HepG2 (cell line): ENCODE measurements around the gene WTAP. TPM values are rescaled to one million over a fixed set of nuclear protein-coding genes. Genes with fewer than 3 reads are reported as not detected.

Source experiments
- ATAC-seq: fragments of 200-7000 bp; cut with Tn5 transposase; 3 replicates; pipeline ENCODE4 v1.9.1; 2020; ENCODE audit warnings: mild to moderate bottlenecking, moderate library complexity
- BruUV-seq: library from RNA; stranded (reverse); fragments of 400-500 nt; replicated peaks from 2 replicates; lab custom pipeline; 2021; lab: Mats Ljungman, UMichigan
- CTCF ChIA-PET: fragments of 300-600 bp; formaldehyde crosslinking; extraction: SDS; loops from one replicate; lab custom pipeline; 2021; ENCODE audit warnings: low total read pairs, inconsistent platforms, low intra/inter-chr PET ratio; lab: Yijun Ruan, JAX
- POLR2A ChIA-PET: fragments of 350-600 bp; sonication (Branson Sonifier 250); formaldehyde crosslinking; loops from one replicate; lab custom pipeline; 2020; ENCODE audit warnings: antibody characterized with exemption, inconsistent platforms; lab: Yijun Ruan, JAX
- DNase-seq: peaks from one replicate; pipeline ENCODE4 v3.0.0-alpha.2; 2015; ENCODE audit warnings: low spot score
- FAIRE-seq: peaks from 3 replicates; lab custom pipeline; 2011; peaks lifted over from hg19 to GRCh38; lab: Jason Lieb, UNC
- H2AFZ ChIP-seq: one replicate; pipeline ENCODE4 v1.6.1; 2011; ENCODE audit warnings: low read length, inconsistent platforms
- H3K27ac ChIP-seq: fragments of 300-600 bp; 3 replicates; pipeline ENCODE4 v1.8.0; 2011; ENCODE audit warnings: mixed run types, mild to moderate bottlenecking, mixed read lengths, low read length, inconsistent platforms; ENCODE audit not compliant: insufficient read depth; ENCODE audit errors: extremely low read length
- H3K27me3 ChIP-seq, 2 experiments: fragments of 200-600 bp in 1 of 2; 2 replicates in 1 of 2; 3 replicates in 1 of 2; pipeline versions ENCODE4 v1.6.0 to v1.8.0; 2011; ENCODE audit warnings: low read length in 2 of 2, mild to moderate bottlenecking in 2 of 2, moderate library complexity in 2 of 2, inconsistent platforms in 1 of 2; ENCODE audit not compliant: insufficient read depth in 2 of 2, control insufficient read depth in 1 of 2
- H3K36me3 ChIP-seq, 2 experiments: fragments of 200-600 bp in 1 of 2; replicated peaks in 1 of 2; 2 replicates in 1 of 2; 3 replicates in 1 of 2; pipeline versions ENCODE4 v1.5.1 to v1.8.0; 2011; ENCODE audit warnings: low read length in 2 of 2, inconsistent platforms in 1 of 2; ENCODE audit not compliant: insufficient read depth in 2 of 2, control insufficient read depth in 1 of 2
- H3K4me1 ChIP-seq: 2 replicates; pipeline ENCODE4 v1.5.1; 2012; ENCODE audit warnings: low read length, inconsistent platforms; ENCODE audit not compliant: insufficient read depth
- H3K4me2 ChIP-seq: 2 replicates; pipeline ENCODE4 v1.6.0; 2011; ENCODE audit warnings: low read depth, low read length, inconsistent platforms
- H3K4me3 ChIP-seq, 3 experiments: fragments of 200-600 bp in 1 of 3; sonication (generic), shearing (Covaris generic) in 1 of 3; replicated peaks in 1 of 3; 2 replicates each; pipeline ENCODE4 v1.5.1; 2011 to 2016; ENCODE audit warnings: low read length in 3 of 3, inconsistent platforms in 2 of 3, low read depth in 2 of 3, mild to moderate bottlenecking in 2 of 3, control low read depth in 1 of 3, mixed read lengths in 1 of 3; ENCODE audit not compliant: insufficient read depth in 1 of 3
- H3K79me2 ChIP-seq: one replicate; pipeline ENCODE4 v1.6.1; 2011; ENCODE audit warnings: low read length, inconsistent platforms; ENCODE audit not compliant: insufficient read depth
- H3K9ac ChIP-seq: 2 replicates; pipeline ENCODE4 v1.6.0; 2011; ENCODE audit warnings: mild to moderate bottlenecking, low read depth, low read length, inconsistent platforms; ENCODE audit not compliant: insufficient read depth
- H3K9me3 ChIP-seq: 2 replicates; pipeline ENCODE4 v1.5.1; 2012; ENCODE audit warnings: mild to moderate bottlenecking, low read length
- H4K20me1 ChIP-seq: 2 replicates; pipeline ENCODE4 v1.6.0; 2011; ENCODE audit warnings: inconsistent platforms, mild to moderate bottlenecking, low read length, moderate library complexity; ENCODE audit not compliant: insufficient read depth
- AGO2 ChIP-seq: fragments of 200-400 bp; formaldehyde crosslinking; optimal IDR thresholded peaks from 2 replicates; pipeline ENCODE3; 2017; ENCODE audit warnings: mild to moderate bottlenecking, low read depth, low read length, moderate library complexity
- CHD4 ChIP-seq: fragments of 200-600 bp; sonication (generic); IDR thresholded peaks from 2 replicates; pipeline ENCODE4 v1.7.0; 2017; ENCODE audit warnings: mild to moderate bottlenecking, low read length, borderline replicate concordance
- CREM ChIP-seq, 2 experiments: sonication (generic) in 1 of 2; formaldehyde crosslinking in 1 of 2; IDR thresholded peaks; 2 replicates each; pipeline versions ENCODE4 v1.4.0 to v1.6.1; 2016 to 2020; ENCODE audit warnings: antibody characterized with exemption in 1 of 2, mild to moderate bottlenecking in 1 of 2, missing genetic modification reagents in 1 of 2
- FUBP1 ChIP-seq: sonication (generic); formaldehyde crosslinking; IDR thresholded peaks from 2 replicates; pipeline ENCODE4 v1.5.1; 2020; ENCODE audit warnings: missing genetic modification reagents, mild to moderate bottlenecking, borderline replicate concordance
- HOXA7 ChIP-seq: sonication (generic); formaldehyde crosslinking; IDR thresholded peaks from 2 replicates; pipeline ENCODE4 v1.8.1; 2022; ENCODE audit warnings: mild to moderate bottlenecking, missing genetic modification reagents, moderate library complexity
- MLLT10 ChIP-seq: sonication (generic); formaldehyde crosslinking; IDR thresholded peaks from 2 replicates; pipeline ENCODE4 v1.4.0; 2020; ENCODE audit warnings: missing genetic modification reagents
- NFYB ChIP-seq: sonication (generic); formaldehyde crosslinking; IDR thresholded peaks from 2 replicates; pipeline ENCODE4 v1.4.0; 2020; ENCODE audit warnings: missing genetic modification reagents
- PRMT3 ChIP-seq: sonication (generic); formaldehyde crosslinking; IDR thresholded peaks from 2 replicates; pipeline ENCODE4 v1.8.1; 2022; ENCODE audit warnings: low read depth, mild to moderate bottlenecking, moderate library complexity, missing genetic modification reagents, borderline replicate concordance
- RBM22 ChIP-seq: fragments of 200-400 bp; formaldehyde crosslinking; optimal IDR thresholded peaks from 2 replicates; pipeline ENCODE3; 2017; ENCODE audit warnings: mild to moderate bottlenecking, low read length, moderate library complexity
- RELA ChIP-seq: sonication (generic); formaldehyde crosslinking; IDR thresholded peaks from 2 replicates; pipeline ENCODE4 v1.4.0; 2020; ENCODE audit warnings: missing genetic modification reagents
- SAFB2 ChIP-seq: sonication (generic); formaldehyde crosslinking; IDR thresholded peaks from 2 replicates; pipeline ENCODE4 v1.5.1; 2020; ENCODE audit warnings: missing genetic modification reagents, low read depth, mild to moderate bottlenecking, borderline replicate concordance
- SAP130 ChIP-seq: IDR thresholded peaks from 2 replicates; pipeline ENCODE4 v1.6.1; 2016; ENCODE audit warnings: low read depth
- SATB2 ChIP-seq: sonication (generic); formaldehyde crosslinking; IDR thresholded peaks from 2 replicates; pipeline ENCODE4 v1.5.0; 2020; ENCODE audit warnings: missing genetic modification reagents
- SKI ChIP-seq: fragments of 450-650 bp; IDR thresholded peaks from one replicate; pipeline ENCODE4 v1.6.1; 2018; ENCODE audit warnings: mild to moderate bottlenecking; ENCODE audit not compliant: partially characterized antibody
- SRF ChIP-seq: IDR thresholded peaks from 2 replicates; pipeline ENCODE4 v1.6.1; 2011; ENCODE audit warnings: mild to moderate bottlenecking, low read depth, low read length, moderate library complexity
- STAT5B ChIP-seq: sonication (generic); formaldehyde crosslinking; IDR thresholded peaks from 2 replicates; pipeline ENCODE4 v1.4.0; 2020; ENCODE audit warnings: missing genetic modification reagents
- ZBTB1 ChIP-seq: sonication (generic); formaldehyde crosslinking; IDR thresholded peaks from 2 replicates; pipeline ENCODE4 v1.4.0; 2020; ENCODE audit warnings: missing genetic modification reagents, borderline replicate concordance
- ZFP41 ChIP-seq: sonication (generic); formaldehyde crosslinking; IDR thresholded peaks from 2 replicates; pipeline ENCODE4 v1.4.0; 2020; ENCODE audit warnings: mild to moderate bottlenecking, missing genetic modification reagents, borderline replicate concordance
- ZNF160 ChIP-seq: sonication (generic); formaldehyde crosslinking; IDR thresholded peaks from 2 replicates; pipeline ENCODE4 v1.8.0; 2022; ENCODE audit warnings: mild to moderate bottlenecking, inconsistent platforms, missing genetic modification reagents
- ZNF253 ChIP-seq: sonication (generic); formaldehyde crosslinking; IDR thresholded peaks from 2 replicates; pipeline ENCODE4 v1.8.0; 2022; ENCODE audit warnings: mild to moderate bottlenecking, missing genetic modification reagents, borderline replicate concordance
- ZNF367 ChIP-seq: sonication (generic); formaldehyde crosslinking; IDR thresholded peaks from 2 replicates; pipeline ENCODE4 v1.4.0; 2020; ENCODE audit warnings: missing genetic modification reagents, borderline replicate concordance
- ZNF615 ChIP-seq: sonication (generic); formaldehyde crosslinking; IDR thresholded peaks from 2 replicates; pipeline ENCODE4 v1.5.0; 2020; ENCODE audit warnings: mild to moderate bottlenecking, missing genetic modification reagents, borderline replicate concordance
- ZNF660 ChIP-seq: sonication (generic); formaldehyde crosslinking; IDR thresholded peaks from 2 replicates; pipeline ENCODE4 v1.5.1; 2020; ENCODE audit warnings: mild to moderate bottlenecking, low read depth, missing genetic modification reagents, borderline replicate concordance
- ZSCAN12 ChIP-seq: sonication (generic); formaldehyde crosslinking; IDR thresholded peaks from 2 replicates; pipeline ENCODE4 v1.9.0; 2021; ENCODE audit warnings: mild to moderate bottlenecking, missing genetic modification reagents
- WGBS: methylation state at CpG from one replicate; pipeline ENCODE4 v1.1.6; 2017; ENCODE audit warnings: low lambda C conversion rate; 5-methylcytosine and 5-hydroxymethylcytosine counted together
- in situ Hi-C: cut with HindIII; loops from 2 replicates; pipeline ENCODE4 v1.10.0; 2017; ENCODE audit warnings: low pct_unique_long_range_greater_than_20kb; ENCODE audit not compliant: extremely low pct_ligation_motif_present
- intact Hi-C: fragments of 100-400 bp; cut with micrococcal nuclease; formaldehyde crosslinking; loops from one replicate; pipeline ENCODE4 v1.10.0; 2022; ENCODE audit not compliant: unreplicated experiment
- polyA plus RNA-seq, 8 experiments: library from polyadenylated mRNA; depleted of rRNA in 3 of 8; stranded (reverse) in 7 of 8; unstranded in 1 of 8; fragments of >200 nt; fragmentation: Illumina TruSeq in 4 of 8; extraction: Trizol in 4 of 8; gene quantifications; 2 replicates each; pipeline versions ENCODE4 v1.2.1 to v1.2.3, GENCODE V29; 2011 to 2016; ENCODE audit warnings: low read depth in 4 of 8, missing spikeins in 1 of 8, mixed read lengths in 1 of 8; ENCODE audit not compliant: insufficient read depth in 1 of 8
- total RNA-seq, 5 experiments: library from RNA; depleted of rRNA; stranded (reverse); fragments of >200 nt; fragmentation: Illumina TruSeq; extraction: Trizol; gene quantifications; 2 replicates each; pipeline ENCODE4 v1.2.3, GENCODE V29; 2016; ENCODE audit warnings: low read depth in 1 of 5

Gene WTAP
- total and polyA plus RNA-seq, 2 of the 13 experiments (the other 11 are each of a cell fraction or from before 2014, with no cell fraction given) = 31.6 to 167 TPM

DNA sequence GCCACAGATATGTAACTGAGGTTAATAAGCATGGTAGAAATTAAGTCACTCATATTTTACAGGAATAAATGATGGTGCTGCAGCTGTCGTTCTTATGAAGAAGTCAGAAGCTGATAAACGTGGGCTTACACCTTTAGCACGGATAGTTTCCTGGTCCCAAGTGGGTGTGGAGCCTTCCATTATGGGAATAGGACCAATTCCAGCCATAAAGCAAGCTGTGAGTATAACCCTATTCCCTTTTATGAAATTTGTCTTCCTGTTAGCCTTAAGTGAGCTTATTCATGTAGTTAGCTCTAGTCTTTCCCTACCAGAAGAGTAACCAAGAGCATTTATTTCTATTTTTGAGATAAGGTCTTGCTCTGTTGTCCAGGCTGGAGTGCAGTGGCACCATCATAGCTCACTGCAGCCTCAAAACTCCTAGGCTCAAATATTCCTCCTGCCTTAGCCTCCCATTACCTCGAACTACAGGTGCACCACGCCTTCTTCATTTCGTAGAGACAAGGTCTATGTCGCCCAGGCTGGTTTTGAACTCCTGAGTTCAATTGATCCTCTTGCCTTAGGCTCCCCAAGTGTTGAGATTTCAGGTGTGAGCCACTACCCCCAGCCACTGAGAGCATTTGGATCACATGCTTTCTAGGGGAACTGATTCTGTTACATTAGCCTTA lies 50.1 kb downstream of the WTAP start:
- H3K4me1 ChIP-seq = peaks cover 10% of the 10 kb centered on the region; the same call in 1 of the 2 replicates
- no peak for FAIRE-seq
- peaks cover 6% of the 10 kb centered on the region; the same call in 1 of the 2 replicates for H4K20me1 ChIP-seq
- WGBS = 97% methylated on average over 7 of the region's 7 CpGs
- intact Hi-C loops = no loop called here
- in situ Hi-C loops = no loop called here
- no peaks in the 10 kb centered on the region for H3K9me3 ChIP-seq
- no peak for DNase-seq
- no peak; the same call in 2 of the 3 replicates for ATAC-seq
- H3K79me2 ChIP-seq = peaks cover 8% of the 10 kb centered on the region
- peaks cover 21 to 92% of the 10 kb centered on the region in 2 experiments for H3K36me3 ChIP-seq
- ChIA-PET POLR2A (interaction anchor here (1.9 to 4.3 kb wide), 2 partner anchors 13 to 15 kb away, joined by 11 to 29 read pairs; partner anchors contain the start of genes ACAT2, MRPL18 and TCP1), CTCF (no interaction called here)
- no peak overlapping the region for H3K4me3 ChIP-seq
- H3K9ac ChIP-seq = no peak overlapping the region
- no peak overlapping the region for H3K27ac ChIP-seq
- BruUV-seq = no TSS peak
- no peak overlapping the region for H2AFZ ChIP-seq
- H3K4me2 ChIP-seq = no peak overlapping the region
- H3K27me3 ChIP-seq = no peaks in the 10 kb centered on the region
- TF ChIP-seq ZNF615 (CRISPR knock-in tag) (no peak), HOXA7 (CRISPR knock-in tag) (0 out of 2 replicates have a peak, but pooled peaks have one; percentile 36), MLLT10 (no peak), ZSCAN12 (CRISPR knock-in tag) (no peak), SKI (no peak), ZFP41 (CRISPR knock-in tag) (no peak), ZNF367 (CRISPR knock-in tag) (no peak), RELA (CRISPR knock-in tag) (no peak), SAFB2 (CRISPR knock-in tag) (no peak), ZNF660 (CRISPR knock-in tag) (no peak), STAT5B (CRISPR knock-in tag) (no peak), ZBTB1 (CRISPR knock-in tag) (no peak), ZNF160 (CRISPR knock-in tag) (no peak), SRF (no peak), SATB2 (CRISPR knock-in tag) (no peak), CREM (IDR thresholded peaks at IDR 0.05) (no peak), CREM (CRISPR knock-in tag; IDR thresholded peaks at IDR 0.05) (no peak), SAP130 (CRISPR knock-in tag) (no peak), ZNF253 (CRISPR knock-in tag) (no peak), AGO2 (no peak), RBM22 (peak; percentile 47), CHD4 (no peak), PRMT3 (no peak), NFYB (no peak), FUBP1 (CRISPR knock-in tag) (no peak)
